SKM-1 (cell line): ENCODE data around the gene ATP4B.

Experiments
- DNase-seq: peaks from one replicate; lab custom pipeline; 2025; ENCODE audit not compliant: unreplicated experiment; lab: John Stamatoyannopoulos, UW

The ATP4B gene

DNA sequence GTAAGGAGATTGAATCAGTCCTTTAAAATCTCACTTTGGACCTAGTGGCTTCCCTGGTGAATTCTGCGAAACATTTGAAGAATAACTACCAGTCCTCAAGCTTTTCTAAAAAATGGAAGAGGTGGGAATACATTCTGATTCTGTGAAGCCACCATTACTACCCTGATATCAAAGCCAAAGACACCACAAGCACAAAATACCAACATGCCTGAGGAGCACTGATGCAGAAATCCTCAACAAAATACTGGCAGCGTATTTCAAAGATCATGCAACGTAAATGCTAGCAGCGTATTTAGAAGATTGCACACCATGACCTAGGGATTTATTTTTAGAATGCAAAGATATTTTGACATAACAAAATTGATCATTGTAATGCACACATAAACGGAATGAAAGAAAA is 14.4 kb downstream of the ATP4B start:
- DNase-seq, result no peak

DNA sequence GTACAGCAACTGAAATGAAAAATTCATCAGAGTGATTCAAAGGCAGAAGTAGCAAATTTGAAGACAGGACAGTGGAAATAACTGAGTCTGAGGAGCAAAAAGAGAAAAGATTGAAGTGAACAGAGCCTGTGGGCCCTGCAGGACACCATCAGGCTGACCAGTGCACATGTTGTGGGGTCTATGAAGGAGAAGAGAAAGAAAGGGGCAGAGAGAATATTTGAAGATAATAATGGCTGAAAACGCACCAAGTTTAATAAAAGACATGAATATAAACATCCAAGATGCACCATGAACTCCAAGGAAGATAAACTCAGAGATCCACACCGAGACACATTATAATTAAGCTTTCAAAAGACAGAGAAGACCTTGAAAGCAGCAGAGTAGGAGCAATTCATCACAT is 15.4 kb downstream of the ATP4B start:
- DNase-seq, result no peak

DNA sequence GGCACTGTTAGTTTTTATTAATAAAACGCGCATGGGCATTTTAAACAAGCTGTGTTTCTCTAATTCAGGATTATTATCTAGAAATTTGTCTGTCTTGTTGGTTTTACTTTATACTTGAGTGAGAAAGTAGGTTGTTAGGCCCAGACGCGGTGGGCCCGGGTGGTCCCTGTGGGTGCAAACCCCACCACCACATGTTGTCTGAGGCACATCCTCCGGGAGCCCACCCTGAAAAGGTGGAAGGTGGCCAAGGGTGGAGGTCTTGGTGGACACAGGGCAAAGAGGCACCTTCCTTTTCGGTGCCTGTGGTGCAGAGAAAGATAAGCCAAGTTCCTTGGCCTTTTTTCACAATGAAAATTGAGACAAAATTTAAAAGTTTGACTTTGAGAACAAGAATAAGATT is 16.6 kb downstream of the ATP4B start:
- DNase-seq, result no peak

DNA sequence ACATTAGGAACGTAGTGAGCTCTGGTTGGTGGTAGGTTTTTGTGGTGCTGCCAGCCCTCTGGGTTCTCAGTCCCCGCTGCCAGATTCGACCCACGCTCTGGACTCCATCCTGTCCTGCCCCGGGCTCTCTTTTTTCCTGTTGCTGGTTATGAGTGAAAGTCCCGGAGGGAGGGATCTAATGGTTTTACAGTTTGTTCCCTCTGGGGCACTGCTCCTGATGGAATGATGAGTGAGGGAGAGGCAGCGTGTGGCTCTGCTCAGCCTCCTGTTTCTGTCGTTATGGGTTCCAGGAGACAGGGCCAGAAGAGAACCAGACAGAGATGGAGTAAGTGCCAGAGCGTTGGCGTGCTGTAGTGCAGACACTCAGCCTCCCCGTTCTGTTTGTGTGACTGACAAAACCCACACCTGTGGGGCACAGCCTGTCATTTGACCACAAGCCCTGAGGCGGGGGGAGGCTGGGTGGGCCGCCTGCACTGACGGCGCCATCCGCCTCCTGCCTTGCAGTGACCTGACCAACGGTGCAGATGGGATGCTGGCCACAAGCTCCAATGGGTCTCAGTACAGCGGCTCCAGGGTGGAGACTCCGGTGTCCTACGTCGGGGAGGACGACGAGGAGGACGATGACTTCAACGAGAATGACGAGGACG is 18.3 kb downstream of the ATP4B start:
- no peak for DNase-seq

DNA sequence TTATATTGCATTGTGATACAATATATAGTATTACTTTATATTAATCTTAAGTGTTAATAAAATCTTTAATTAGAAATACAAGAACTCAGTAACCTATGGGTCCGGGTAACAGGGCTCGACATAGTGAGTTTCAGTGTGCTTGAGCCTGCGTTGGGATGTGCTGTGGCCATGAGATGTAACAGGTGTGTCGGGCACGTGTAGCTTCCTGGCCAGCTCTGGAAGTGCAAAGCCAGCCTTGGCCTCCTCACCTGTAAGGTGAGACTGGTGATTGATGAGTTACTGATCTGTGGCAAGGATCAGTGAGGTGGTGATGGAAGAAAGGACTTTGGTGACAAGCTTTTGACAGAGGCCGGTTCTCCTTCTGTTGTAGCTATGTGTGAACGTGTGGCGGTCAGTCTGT is 19.2 kb downstream of the ATP4B start:
- DNase-seq, result no peak

DNA sequence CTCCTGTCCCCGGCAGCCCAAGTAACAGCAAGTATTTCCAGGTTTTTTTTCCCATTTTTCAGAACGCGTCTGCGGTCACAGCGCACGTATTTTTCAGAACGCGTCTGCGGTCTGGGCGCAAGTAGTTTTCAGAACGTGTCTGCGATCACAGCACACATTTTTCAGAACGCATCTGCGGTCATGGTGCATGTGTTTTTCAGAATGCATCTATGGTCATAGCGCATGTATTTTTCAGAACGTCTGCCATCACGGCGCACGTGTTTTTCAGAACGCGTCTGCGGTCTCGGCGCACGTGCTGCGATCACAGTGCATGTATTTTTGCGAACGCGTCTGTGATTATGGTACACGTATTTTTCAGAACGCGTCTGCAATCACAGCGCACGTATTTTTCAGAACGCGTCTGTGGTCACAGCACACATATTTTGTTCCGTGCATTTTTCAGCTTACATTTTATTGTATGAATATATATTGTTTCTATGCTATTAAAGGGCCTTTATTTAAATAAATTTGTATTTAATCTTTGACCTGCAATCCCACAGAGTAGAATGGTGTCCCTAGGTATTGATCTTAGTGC is 19.7 kb downstream of the ATP4B start:
- DNase-seq, result no peak

DNA sequence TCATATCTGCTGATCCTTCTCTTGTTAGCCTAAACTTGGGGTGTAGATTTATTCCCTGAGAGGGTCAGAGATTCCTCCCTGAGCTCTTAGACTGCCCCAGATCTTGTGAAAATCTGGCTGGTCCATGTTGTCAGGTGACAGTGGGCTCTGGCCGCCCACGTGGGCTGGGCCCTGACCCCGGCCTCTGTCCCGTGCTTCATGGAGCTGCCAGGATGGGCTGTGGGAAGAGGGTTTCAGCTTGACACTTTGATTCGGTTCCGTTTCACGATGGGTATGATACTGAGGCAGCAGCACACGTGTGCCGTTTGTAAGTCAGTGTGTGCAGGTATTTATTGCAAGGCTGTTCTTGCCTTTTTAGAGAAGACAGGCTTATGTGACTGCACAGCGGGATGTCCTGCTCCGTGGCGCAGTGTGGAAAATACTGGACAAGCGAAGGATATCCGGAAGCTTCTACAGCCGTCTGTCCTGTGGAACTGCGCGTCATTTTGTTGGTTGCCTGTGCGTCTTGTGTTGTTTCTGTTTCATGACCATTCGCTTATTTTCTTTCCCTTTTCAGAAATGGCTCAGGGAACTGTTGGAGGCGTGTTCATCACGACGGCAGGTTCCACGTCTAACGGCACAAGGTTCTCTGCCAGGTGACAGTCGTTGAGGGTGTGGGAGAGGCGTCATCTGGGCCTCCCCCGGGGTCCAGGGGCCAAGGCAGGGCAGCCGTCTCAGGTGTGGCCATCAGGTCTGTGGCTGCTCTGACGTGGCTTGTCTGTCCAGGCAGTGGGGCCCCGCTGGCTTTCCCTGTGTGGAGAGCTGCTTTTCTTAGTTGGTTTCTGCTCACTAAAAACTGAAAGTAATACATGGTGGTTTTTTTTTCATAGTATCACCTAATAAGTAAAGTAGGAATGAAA is 20.5 kb downstream of the ATP4B start:
- no peak for DNase-seq

DNA sequence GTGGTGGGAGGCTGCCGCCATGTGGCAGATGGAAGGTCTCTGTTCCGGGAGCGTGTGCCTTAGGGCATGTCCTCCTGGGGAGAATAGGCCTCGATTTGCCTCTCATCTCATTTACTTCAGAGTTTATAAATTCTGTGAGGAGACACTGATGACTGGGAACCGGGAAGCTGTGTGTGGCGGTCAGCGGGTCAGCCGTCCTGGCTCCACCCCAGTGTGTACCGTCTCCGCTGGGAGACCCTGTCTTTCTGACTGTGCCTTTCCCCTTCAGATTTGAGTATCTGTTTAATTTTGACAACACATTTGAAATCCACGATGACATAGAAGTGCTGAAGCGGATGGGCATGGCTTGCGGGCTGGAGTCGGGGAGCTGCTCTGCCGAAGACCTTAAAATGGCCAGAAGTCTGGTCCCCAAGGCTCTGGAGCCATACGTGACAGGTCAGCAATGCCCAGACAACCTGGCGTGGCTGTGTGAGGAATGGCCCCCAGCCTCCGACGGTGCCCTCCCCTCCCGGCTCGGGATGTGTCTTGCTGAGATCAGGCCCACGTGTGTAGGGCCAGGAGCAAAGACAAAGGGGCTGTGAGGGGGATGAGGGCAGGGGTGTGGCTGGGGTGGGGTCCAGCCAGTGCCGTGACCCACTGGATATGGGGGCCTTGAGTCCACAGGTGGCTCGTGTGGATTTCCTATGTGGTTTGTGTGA is 21.6 kb downstream of the ATP4B start:
- DNase-seq, result no peak

DNA sequence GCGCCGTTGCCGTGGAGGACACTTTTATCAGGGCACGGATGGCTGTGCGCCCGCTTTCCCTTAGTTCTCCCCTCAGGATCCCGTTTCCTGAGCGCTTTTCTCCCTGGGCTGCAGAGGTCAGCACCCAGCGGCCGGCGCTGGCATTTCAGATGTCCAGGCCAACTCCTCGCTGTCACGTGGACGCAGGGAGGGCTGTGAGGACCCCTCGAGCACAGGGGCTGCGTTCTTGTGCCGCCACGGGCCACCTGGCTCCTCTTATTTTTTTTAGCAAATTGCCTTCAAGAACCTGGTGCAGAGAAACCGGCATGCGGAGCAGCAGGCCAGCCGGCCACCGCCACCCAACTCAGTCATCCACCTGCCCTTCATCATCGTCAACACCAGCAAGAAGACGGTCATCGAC is 22.3 kb downstream of the ATP4B start:
- no peak for DNase-seq

DNA sequence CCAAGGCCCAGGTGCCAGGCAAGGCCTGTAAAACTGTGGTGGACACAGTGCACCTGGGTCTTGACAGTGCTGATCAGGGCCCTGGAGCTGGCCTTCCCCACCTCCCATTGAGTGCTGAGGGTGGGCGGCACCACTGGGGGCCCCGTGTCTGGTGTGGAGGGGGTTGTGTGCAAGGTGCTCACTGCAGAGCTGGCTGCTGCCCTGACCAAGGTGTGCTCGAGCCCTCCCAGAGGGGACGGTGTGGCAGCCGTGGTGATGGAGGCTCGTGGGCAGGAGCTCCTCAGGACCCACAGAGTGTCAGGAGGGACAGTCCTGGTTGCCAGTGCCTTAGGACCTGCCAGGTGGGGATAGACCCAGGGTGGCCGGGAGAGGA is 23.0 kb downstream of the ATP4B start:
- no peak for DNase-seq

DNA sequence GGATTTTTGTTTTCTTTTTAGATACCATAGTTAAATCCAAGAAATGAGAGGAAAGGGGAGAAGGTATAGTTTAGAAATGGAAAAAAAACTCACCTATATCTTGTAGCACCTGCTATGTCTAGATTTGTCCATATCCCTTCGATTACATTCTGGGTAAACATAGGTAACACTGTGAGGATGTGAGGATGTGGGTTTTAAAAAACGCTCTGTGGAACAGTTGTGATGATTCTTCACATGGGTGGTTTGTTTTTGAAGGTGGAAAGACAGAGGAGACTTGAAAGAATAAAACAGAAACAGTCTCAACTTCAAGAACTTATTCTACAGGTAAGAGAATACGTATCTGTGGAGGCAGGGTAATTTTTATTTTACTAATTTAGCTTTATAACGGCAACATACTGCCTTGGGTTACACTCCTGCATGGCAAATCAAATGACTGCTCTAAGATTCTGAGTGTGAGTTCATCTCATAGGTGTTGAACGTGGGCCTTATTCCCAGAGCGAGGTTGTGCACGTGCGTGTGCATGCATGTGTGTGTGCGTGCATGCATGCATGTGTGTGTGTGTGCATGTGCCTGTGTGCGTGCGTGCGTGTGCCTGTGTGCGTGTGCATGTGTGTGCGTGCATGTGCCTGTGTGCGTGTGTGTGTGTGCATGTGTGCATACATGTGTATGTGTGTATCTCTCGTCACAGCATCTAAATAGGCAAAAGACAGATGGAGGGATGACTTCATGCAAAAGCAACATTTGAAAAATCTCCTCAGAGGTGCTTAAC is 23.5 kb downstream of the ATP4B start:
- no peak for DNase-seq

DNA sequence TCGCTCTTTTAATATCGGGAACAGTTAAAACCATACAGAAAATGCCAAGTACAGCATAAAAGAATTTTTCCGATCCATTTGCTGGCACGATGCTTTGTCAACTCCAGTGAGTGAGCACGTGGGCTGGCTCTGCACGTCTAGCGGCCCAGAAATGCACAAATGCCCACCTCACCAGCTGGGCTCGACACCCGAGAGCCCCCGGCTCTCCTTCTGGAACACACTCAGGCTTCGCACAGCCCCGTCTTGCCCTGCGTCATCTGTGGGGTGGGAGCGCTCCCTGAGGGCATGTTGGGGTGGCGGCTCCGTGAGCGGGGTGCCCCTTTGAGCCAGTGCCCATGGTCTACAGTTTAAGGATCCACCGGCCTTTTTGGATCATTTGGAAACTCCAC is 24.5 kb downstream of the ATP4B start:
- no peak for DNase-seq

DNA sequence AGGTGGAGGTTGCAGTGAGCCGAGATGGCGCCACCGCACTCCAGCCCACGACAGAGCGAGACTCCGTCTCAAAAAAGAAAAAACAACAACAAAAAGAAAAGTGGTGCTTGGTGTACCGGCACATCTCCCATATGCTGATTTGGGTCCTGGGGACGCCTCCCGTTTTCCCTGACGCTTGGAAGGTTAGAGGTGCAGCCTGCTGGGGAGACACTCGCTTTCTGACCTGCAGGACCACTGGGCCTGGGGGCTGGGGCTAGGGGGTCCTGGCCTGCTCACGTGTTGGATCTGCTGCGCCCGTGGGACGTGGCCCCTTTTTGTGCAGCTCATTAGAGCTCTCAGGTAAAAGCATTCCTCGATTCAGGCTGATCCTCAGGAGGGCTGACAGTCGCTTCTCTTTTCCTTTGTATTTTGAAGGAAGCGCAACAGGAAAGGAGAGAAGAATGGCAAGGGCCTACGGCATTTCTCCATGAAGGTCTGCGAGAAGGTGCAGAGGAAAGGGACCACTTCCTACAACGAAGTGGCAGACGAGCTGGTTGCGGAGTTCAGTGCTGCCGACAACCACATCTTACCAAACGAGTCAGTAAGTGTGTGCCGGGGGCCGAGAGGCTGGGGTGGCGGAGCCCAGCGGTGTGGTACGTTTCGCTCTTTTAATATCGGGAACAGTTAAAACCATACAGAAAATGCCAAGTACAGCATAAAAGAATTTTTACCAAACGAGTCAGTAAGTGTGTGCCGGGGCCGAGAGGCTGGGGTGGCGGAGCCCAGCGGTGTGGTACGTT is 25.1 kb downstream of the ATP4B start:
- no peak for DNase-seq

DNA sequence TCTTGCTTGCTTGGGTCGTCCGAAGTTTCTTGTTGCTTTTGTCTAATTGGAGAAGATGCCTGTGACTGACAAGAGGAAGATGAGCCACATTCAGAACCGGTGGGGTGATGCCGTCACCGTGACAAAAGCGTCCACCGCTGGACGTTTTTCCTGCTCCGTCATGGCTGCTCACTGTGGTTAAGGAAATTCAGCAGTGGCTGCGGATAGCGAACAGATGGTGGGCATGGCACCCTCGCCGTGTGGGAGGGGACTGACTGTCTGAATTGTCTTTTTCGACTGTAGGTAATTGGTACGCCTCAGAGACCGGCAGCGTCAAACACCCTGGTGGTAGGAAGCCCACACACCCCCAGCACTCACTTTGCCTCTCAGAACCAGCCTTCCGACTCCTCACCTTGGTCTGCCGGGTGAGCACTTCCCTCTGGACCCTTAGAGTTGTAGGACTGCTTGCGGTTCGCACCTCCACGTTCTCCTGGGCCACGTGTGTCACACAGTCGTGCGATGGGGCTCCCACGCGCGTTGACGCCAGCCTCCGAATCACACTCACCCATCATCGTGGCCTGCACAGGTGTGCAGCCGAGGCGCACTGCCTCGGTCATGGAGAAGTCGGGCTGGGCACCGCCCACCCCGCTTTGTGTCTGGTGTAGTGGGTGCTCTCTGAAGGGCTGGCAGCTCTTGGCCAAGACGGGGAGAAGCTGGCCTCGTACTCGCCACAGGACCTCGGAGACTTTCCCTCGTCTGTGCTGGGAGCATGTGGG is 26.5 kb downstream of the ATP4B start:
- DNase-seq, result no peak

DNA sequence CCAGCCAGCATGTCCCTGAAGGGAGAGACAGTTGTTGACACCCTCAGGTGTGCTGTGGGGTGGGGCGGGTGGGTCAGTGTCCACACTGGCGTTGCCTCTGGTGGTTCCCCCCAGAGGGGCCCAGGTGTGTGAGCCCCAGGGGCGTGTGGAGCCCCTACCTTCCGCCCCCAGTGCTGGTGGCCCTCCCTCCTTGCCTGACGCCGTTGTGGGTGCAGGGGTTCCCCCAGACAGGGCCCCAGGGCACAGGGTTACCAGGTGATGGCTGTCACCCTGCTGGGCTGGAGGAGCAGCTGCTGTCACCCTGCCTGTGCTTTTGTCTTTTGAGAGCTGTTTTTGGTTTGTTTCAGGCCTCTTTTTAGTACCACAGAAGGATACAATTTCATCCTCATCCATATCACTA is 27.2 kb downstream of the ATP4B start:
- DNase-seq, result no peak

DNA sequence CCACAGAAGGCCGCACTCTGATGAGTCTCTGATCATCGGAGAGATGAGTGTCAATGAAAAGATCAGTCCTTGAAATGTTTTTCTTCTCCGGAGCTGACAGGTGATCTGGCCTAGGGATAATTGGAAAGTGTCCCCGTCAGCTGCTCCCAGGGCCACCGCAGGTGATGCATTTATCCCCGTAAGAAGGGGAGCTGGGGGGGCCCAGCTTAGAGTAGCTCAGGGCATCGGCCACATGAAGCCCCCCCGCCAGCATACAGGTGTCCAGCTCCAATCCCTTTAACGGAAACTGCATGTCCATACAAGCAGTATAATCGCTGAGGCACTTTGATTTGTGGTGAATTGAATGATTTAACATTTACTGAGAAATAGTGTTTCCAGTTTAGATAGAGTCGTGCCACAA is 27.7 kb downstream of the ATP4B start:
- DNase-seq, result no peak

DNA sequence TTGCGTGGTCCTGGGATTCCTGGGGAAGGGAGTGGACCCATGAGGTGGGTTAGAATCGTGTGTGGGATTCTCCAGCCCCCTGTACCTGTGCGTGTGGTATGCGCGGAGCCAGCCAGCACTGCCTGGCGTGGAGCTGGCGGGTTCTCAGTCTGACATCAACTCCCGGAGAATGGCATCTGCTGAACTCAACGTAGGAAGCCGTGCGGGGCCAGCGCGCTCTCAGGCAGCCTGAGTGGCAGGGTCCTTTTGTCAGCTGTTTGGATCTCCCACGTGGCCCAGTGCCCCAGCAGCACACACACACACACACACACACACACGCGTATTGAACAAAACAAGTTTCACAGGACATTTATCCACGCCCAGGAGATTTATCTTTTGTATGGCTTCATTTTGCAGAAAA is 28.1 kb downstream of the ATP4B start:
- DNase-seq, result no peak

DNA sequence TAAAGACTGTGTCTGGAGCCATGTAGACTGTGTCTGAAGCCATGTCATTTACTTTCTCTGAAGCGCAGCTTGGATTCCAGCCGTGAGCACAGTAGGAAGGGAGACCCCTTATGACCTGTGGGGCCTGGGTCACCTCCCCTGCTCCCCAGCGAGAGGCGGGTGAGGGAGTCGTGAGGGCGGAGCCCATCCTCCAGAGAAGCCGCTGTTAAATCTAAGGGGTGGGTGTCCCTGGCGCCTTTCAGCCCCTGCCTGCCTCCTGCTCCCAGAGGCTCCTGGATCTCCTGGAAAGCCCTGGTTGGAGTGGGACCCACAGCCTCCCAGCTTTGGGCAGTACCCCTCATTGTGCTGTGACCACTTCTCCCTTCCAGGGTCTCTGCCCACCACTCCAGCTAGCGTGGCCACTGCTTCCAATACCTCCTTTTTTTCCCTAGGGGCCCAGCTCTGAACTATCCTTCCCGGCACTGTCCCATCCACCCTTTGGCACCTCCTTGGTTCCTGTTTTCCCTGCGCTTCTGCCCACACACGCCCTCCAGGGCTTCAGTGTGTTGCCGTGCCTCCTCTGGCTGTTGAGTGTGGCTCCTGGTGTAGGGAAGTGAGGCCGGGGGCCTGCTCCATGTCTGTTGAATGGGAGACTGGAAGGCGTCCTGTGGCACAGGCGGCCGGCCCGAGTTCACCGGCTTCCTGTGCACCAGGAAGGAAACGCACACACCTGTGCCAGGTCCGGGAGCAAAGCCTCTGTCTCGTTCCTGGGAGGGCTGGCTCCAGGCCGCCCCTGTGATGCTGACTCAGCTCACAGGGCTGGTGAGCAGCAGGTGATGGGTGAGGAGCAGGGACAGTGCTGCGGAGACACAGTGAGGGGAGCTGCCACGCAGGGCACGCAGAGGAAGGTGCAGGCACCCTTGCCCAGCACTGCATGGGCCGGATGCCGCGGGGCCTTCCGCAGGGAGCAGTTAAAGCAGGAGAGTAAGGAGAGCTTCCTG is 29.4 kb downstream of the ATP4B start:
- DNase-seq, result no peak
